Measurements from ENCODE around the gene ST14.
"Not testable (repeated sequence)": the region's sequence is repeated elsewhere in the genome, so short reads cannot be mapped to it uniquely, and the experiment has no call there.

The ST14 gene

GRCh38 chr11:130165601-130166456 is 6.2 kb downstream of the ST14 start:
- TF ChIP-seq, protein P1, sequence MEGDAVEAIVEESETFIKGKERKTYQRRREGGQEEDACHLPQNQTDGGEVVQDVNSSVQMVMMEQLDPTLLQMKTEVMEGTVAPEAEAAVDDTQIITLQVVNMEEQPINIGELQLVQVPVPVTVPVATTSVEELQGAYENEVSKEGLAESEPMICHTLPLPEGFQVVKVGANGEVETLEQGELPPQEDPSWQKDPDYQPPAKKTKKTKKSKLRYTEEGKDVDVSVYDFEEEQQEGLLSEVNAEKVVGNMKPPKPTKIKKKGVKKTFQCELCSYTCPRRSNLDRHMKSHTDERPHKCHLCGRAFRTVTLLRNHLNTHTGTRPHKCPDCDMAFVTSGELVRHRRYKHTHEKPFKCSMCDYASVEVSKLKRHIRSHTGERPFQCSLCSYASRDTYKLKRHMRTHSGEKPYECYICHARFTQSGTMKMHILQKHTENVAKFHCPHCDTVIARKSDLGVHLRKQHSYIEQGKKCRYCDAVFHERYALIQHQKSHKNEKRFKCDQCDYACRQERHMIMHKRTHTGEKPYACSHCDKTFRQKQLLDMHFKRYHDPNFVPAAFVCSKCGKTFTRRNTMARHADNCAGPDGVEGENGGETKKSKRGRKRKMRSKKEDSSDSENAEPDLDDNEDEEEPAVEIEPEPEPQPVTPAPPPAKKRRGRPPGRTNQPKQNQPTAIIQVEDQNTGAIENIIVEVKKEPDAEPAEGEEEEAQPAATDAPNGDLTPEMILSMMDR (IDR thresholded peaks at IDR 0.05; ENCODE audit: extremely low read depth, missing control alignments) = no peak
- no peak for DNase-seq (ENCODE audit: low spot score)

GRCh38 chr11:130166457-130166784 is 6.8 kb downstream of the ST14 start:
- TF ChIP-seq, protein P1 (IDR thresholded peaks at IDR 0.05; ENCODE audit: extremely low read depth, missing control alignments) = no peak
- DNase-seq (ENCODE audit: low spot score) = no peak

- DNase-seq (ENCODE audit: low spot score) = no peak
- TF ChIP-seq, protein P1 (IDR thresholded peaks at IDR 0.05; ENCODE audit: extremely low read depth, missing control alignments) = no peak
These were observed 7.6 kb downstream of the ST14 start for GRCh38 chr11:130167146-130167545.

DNA sequence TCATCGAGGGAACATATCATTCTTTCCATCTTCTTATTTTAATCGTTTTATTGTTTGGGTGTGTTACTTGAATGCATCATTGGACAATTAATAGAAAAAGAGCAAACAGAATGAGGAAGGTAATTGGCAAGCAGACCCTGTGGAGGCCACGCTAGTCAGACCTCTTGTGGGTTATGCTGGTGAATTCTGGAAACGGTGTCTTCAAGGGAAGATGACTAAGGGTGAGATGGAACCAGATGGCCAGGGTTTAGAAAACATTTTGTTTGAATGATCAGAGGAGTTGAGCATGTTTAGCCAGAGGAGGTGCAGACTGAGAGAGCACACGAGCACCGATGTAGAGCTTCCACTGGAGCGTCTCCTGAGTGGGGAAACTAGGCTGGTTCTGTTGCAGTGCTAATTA is 8.5 kb downstream of the ST14 start:
- no peak for DNase-seq (ENCODE audit: low spot score)
- TF ChIP-seq, protein P1 (IDR thresholded peaks at IDR 0.05; ENCODE audit: extremely low read depth, missing control alignments) = no peak

GRCh38 chr11:130170345-130170744 is 10.8 kb downstream of the ST14 start:
- TF ChIP-seq, protein P1 (IDR thresholded peaks at IDR 0.05; ENCODE audit: extremely low read depth, missing control alignments) = no peak
- DNase-seq (ENCODE audit: low spot score) = no peak

DNA sequence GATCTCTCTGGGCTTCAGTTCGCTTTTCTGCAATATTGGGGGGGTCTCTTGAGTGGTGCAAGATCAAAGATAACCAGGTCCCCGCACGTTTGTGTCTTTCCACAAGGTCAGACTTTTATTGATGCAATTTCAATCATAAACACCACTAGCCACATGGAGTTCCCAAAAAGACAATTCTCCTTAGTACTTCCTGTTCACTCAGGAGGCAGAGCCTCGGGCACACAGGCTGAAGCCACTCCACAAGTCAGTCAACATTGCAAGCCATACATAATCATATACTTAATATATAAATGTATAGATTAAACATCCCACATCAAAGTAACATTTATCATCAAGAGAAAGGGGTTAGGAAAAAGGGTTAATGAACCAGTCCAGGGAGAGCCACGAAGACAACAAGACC is 12.0 kb downstream of the ST14 start:
- no peak for DNase-seq (ENCODE audit: low spot score)
- TF ChIP-seq, protein P1 (IDR thresholded peaks at IDR 0.05; ENCODE audit: extremely low read depth, missing control alignments) = no peak

DNA sequence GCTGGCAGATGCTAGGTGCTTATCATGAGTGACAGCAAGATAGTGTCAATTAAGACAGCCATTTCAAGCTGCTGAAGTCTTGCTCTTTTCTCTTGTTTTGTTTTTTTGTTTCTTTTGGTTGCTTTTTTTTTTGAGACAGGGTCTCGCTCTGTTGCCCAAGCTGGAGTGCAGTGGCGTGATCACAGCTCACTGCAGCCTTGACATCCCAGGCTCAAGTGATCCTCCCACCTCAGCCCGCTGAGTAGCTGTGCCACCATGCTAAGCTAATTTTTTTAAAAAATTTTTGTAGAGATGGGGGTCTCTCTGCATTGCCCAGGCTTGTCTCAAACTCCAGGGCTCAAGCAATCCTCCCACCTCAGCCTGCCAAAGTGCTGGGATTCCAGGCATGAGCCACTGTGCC is 12.4 kb downstream of the ST14 start:
- not testable (repeated sequence) for DNase-seq (ENCODE audit: low spot score)

GRCh38 chr11:130174642-130175041 is 15.1 kb downstream of the ST14 start:
- TF ChIP-seq, protein P1 (IDR thresholded peaks at IDR 0.05; ENCODE audit: extremely low read depth, missing control alignments) = no peak
- DNase-seq (ENCODE audit: low spot score) = no peak

Data from GM20000 (cell line).